GM21423 (cell line): ENCODE measurements around the gene BCAS3.

Source experiments
- ATAC-seq: cut with Tn5 transposase; IDR thresholded peaks from one replicate; pipeline ENCODE4 v1.9.1; 2021; ENCODE audit warnings: mild to moderate bottlenecking, moderate library complexity; ENCODE audit not compliant: unreplicated experiment

Gene BCAS3

GRCh38 chr17:61306003-61306402 is 628.4 kb downstream of the BCAS3 start:
- no peak for ATAC-seq

- no peak for ATAC-seq
These were observed 630.5 kb downstream of the BCAS3 start for GRCh38 chr17:61307905-61308886.

- no peak for ATAC-seq
These were observed 632.0 kb downstream of the BCAS3 start for GRCh38 chr17:61309362-61310256.

GRCh38 chr17:61310590-61310989 is 632.9 kb downstream of the BCAS3 start:
- ATAC-seq, result no peak

GRCh38 chr17:61312406-61313295 is 635.0 kb downstream of the BCAS3 start:
- no peak for ATAC-seq

GRCh38 chr17:61313461-61314326 is 636.0 kb downstream of the BCAS3 start:
- no peak for ATAC-seq

- no peak for ATAC-seq
These were observed 636.9 kb downstream of the BCAS3 start for GRCh38 chr17:61314368-61315078.

GRCh38 chr17:61316633-61317032 is 639.0 kb downstream of the BCAS3 start:
- no peak for ATAC-seq

- no peak for ATAC-seq
These were observed 640.1 kb downstream of the BCAS3 start for GRCh38 chr17:61317779-61318178.

GRCh38 chr17:61318684-61319098 is 641.0 kb downstream of the BCAS3 start:
- ATAC-seq, result no peak

- ATAC-seq, result no peak
These were observed 643.7 kb downstream of the BCAS3 start for GRCh38 chr17:61321344-61321743.

GRCh38 chr17:61322325-61323002 is 644.8 kb downstream of the BCAS3 start:
- no peak for ATAC-seq

GRCh38 chr17:61323003-61323908 is 645.6 kb downstream of the BCAS3 start:
- no peak for ATAC-seq

GRCh38 chr17:61323909-61324868 is 646.5 kb downstream of the BCAS3 start:
- no peak for ATAC-seq

- no peak for ATAC-seq
These were observed 647.3 kb downstream of the BCAS3 start for GRCh38 chr17:61324950-61325349.

GRCh38 chr17:61325382-61326073 is 647.9 kb downstream of the BCAS3 start:
- ATAC-seq, result no peak
